ENCODE data around the gene ARL2.

The ARL2 gene

DNA sequence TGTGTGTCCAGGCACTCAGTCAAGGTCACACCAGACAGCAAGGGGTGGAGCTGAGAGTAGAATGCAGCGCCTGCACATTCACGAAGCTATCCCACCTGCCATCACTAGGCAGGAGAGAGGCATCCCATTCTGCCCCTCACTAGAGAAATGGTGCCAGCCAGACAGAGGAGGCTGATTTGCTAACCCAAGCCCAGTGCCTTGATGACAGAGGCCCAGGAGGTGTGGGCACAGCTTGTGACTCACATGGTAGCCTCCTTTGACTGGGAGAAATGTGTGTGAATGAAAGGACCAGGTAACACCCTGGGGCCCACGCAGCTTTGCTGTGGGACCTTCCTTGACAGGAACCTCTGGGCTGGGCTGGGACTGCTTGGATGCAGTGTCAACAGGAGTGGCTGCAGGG lies 49.6 kb downstream of the ARL2 start:
- H3K4me3 ChIP-seq (ENCODE audit: low read depth in 1 of 2, low read length in 1 of 2), result no peak overlapping the region
- no peak overlapping the region for H3K27ac ChIP-seq
- TF ChIP-seq, protein P1, sequence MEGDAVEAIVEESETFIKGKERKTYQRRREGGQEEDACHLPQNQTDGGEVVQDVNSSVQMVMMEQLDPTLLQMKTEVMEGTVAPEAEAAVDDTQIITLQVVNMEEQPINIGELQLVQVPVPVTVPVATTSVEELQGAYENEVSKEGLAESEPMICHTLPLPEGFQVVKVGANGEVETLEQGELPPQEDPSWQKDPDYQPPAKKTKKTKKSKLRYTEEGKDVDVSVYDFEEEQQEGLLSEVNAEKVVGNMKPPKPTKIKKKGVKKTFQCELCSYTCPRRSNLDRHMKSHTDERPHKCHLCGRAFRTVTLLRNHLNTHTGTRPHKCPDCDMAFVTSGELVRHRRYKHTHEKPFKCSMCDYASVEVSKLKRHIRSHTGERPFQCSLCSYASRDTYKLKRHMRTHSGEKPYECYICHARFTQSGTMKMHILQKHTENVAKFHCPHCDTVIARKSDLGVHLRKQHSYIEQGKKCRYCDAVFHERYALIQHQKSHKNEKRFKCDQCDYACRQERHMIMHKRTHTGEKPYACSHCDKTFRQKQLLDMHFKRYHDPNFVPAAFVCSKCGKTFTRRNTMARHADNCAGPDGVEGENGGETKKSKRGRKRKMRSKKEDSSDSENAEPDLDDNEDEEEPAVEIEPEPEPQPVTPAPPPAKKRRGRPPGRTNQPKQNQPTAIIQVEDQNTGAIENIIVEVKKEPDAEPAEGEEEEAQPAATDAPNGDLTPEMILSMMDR (IDR thresholded peaks at IDR 0.05), result no peak
- no peaks in the 10 kb centered on the region for H3K4me1 ChIP-seq (ENCODE audit: control insufficient read depth in 1 of 2, insufficient read depth in 1 of 2, low read depth in 1 of 2, low read length in 1 of 2)
- no peaks in the 10 kb centered on the region for H3K36me3 ChIP-seq
- no peaks in the 10 kb centered on the region for H3K9me3 ChIP-seq
- no peaks in the 10 kb centered on the region for H3K27me3 ChIP-seq

DNA sequence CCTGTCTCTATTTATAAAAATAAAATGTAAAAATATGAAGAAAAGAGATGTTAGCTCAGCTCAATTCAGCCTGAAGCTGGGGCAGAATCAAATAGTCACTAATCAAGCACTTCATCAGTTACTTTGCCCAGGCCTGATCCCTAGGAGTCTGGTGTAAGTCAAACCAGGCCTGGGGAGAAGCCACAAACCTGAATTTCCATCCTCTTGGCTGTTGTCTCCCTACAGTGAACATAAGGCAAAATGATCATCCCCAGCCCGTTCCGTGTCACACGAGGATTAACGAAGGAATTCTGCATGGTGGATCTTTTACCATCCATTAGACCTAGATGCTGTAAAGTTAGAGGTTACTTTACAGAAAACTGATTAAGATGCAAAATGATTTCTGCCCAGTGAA lies 50.9 kb downstream of the ARL2 start:
- no peak overlapping the region for H3K27ac ChIP-seq
- no peaks in the 10 kb centered on the region for H3K27me3 ChIP-seq
- TF ChIP-seq, protein P1 (IDR thresholded peaks at IDR 0.05), result no peak
- H3K4me1 ChIP-seq (ENCODE audit: control insufficient read depth in 1 of 2, insufficient read depth in 1 of 2, low read depth in 1 of 2, low read length in 1 of 2), result no peaks in the 10 kb centered on the region
- no peaks in the 10 kb centered on the region for H3K36me3 ChIP-seq
- H3K9me3 ChIP-seq, result no peaks in the 10 kb centered on the region
- no peak overlapping the region for H3K4me3 ChIP-seq (ENCODE audit: low read depth in 1 of 2, low read length in 1 of 2)

DNA sequence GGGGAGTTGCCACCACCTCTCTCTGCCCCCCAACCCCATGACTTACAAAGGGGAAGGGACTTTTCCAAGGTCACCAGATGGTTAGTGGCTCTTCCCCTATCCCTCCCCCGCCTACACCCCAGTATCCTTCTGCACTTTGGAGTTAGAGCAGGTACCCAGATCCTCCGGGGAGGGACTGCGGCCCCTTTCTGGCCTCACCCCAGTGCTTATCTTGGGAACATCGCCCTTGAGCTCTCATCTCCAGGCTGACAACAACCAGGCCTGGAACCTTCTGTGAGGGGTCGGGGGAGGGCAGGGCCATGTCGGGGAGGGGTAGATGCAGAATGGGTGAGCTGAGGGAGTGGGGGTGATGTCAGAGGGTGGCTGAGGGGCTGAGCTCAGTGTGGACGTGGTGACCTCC lies 51.9 kb downstream of the ARL2 start:
- Histone ChIP-seq H3K9me3 (no peaks in the 10 kb centered on the region), H3K4me1 (ENCODE audit: control insufficient read depth in 1 of 2, insufficient read depth in 1 of 2, low read depth in 1 of 2, low read length in 1 of 2) (no peaks in the 10 kb centered on the region), H3K27ac (no peak overlapping the region), H3K27me3 (no peaks in the 10 kb centered on the region), H3K36me3 (no peaks in the 10 kb centered on the region), H3K4me3 (ENCODE audit: low read depth in 1 of 2, low read length in 1 of 2) (no peak overlapping the region)
- TF ChIP-seq, protein P1 (IDR thresholded peaks at IDR 0.05), result no peak

DNA sequence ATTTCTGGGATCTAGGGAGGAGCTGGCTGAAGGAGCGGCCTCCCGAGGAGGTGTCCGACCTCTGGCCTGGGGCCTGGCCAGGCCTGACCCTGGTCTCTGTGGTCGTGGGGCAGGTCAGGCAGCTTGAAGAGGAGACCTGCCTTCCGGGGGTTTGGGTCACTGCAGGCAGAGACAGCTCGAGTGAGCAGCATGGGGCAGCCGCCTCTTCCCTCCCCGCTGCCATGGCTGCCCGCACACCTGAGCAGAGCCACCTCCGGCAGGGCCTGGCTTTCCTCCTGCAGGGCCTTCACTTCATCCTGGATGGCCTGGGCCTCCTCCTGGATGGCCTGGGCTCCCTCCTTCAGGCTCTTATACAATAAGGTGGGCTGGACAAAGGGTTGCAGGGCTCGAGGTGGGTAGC lies 52.4 kb downstream of the ARL2 start:
- Histone ChIP-seq H3K36me3 (no peaks in the 10 kb centered on the region), H3K9me3 (no peaks in the 10 kb centered on the region), H3K4me1 (ENCODE audit: control insufficient read depth in 1 of 2, insufficient read depth in 1 of 2, low read depth in 1 of 2, low read length in 1 of 2) (no peaks in the 10 kb centered on the region), H3K4me3 (ENCODE audit: low read depth in 1 of 2, low read length in 1 of 2) (no peak overlapping the region), H3K27ac (no peak overlapping the region), H3K27me3 (no peaks in the 10 kb centered on the region)
- TF ChIP-seq, protein P1 (IDR thresholded peaks at IDR 0.05), result no peak

- H3K27me3 ChIP-seq, result no peaks in the 10 kb centered on the region
- TF ChIP-seq, protein P1 (IDR thresholded peaks at IDR 0.05), result no peak
Observed at GRCh38 chr11:65066805-65067291, 52.9 kb downstream of the ARL2 start.

GRCh38 chr11:65067446-65067845 lies 53.5 kb downstream of the ARL2 start:
- Histone ChIP-seq H3K4me3 (ENCODE audit: low read depth in 1 of 2, low read length in 1 of 2) (no peak overlapping the region), H3K27me3 (no peaks in the 10 kb centered on the region), H3K9me3 (no peaks in the 10 kb centered on the region), H3K4me1 (ENCODE audit: control insufficient read depth in 1 of 2, insufficient read depth in 1 of 2, low read depth in 1 of 2, low read length in 1 of 2) (no peaks in the 10 kb centered on the region), H3K36me3 (no peaks in the 10 kb centered on the region), H3K27ac (no peak overlapping the region)
- TF ChIP-seq, protein P1 (IDR thresholded peaks at IDR 0.05), result no peak

More at GRCh38 chr11:65066805-65067291, 52.9 kb downstream of the ARL2 start:
- H3K36me3 ChIP-seq, result no peaks in the 10 kb centered on the region
- no peaks in the 10 kb centered on the region for H3K4me1 ChIP-seq (ENCODE audit: control insufficient read depth in 1 of 2, insufficient read depth in 1 of 2, low read depth in 1 of 2, low read length in 1 of 2)
- H3K4me3 ChIP-seq (ENCODE audit: low read depth in 1 of 2, low read length in 1 of 2), result no peak overlapping the region
- H3K27ac ChIP-seq, result no peak overlapping the region
- H3K9me3 ChIP-seq, result no peaks in the 10 kb centered on the region

Data from neutrophil (primary cell).